HL-60/S4 treated with phorbol 12-myristate 13-acetate at 8.2 ng/mL for 4 days and 3 days (cell line): Measurements from ENCODE around the gene FMN1.

ENCODE experiments used
- in situ Hi-C: fragments of 300-500 bp; cut with MboI; formaldehyde crosslinking; loops from 2 replicates; pipeline ENCODE4 v1.15.0; 2022; ENCODE audit warnings: low sequenced_read_pairs

The FMN1 gene

GRCh38 chr15:33158366-33158765, 36.1 kb downstream of the FMN1 start:
- in situ Hi-C loops = no loop called here

GRCh38 chr15:33157371-33158037, 37.0 kb downstream of the FMN1 start:
- in situ Hi-C loops = no loop called here

DNA sequence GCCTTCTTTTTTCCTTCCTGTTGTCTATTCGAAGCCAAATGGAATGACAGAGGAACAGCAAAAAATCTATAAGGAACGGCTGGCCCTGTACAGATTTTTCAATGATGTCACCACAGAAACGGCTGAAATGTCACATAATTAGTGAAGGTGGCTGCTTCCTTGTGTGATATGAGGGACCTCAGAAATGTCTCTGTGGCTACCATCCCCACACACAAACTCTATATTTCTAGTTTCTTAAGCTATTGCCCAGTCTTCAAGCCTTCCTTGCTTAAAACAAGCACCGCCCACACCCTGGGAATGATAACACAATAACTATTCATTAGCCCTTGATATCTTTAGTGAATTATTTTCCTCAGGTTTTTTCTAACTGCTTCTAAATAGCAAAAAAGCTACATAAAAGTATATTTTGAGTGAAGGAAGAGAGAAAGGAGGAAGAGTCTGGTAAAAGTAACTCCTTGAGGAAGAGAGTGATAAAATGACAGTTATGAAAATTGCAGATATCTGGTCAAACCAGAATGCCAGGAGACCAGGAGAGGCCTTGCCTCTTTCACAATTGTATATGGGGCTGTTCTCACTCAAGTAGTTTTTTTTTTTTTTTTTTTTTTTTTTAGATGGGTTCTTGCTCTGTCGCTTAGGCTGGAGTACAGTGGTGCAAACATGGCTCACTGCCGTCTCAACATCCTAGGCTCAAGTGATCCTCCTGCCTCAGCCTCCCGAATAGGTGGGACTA, 38.7 kb downstream of the FMN1 start:
- in situ Hi-C loops = no loop called here

DNA sequence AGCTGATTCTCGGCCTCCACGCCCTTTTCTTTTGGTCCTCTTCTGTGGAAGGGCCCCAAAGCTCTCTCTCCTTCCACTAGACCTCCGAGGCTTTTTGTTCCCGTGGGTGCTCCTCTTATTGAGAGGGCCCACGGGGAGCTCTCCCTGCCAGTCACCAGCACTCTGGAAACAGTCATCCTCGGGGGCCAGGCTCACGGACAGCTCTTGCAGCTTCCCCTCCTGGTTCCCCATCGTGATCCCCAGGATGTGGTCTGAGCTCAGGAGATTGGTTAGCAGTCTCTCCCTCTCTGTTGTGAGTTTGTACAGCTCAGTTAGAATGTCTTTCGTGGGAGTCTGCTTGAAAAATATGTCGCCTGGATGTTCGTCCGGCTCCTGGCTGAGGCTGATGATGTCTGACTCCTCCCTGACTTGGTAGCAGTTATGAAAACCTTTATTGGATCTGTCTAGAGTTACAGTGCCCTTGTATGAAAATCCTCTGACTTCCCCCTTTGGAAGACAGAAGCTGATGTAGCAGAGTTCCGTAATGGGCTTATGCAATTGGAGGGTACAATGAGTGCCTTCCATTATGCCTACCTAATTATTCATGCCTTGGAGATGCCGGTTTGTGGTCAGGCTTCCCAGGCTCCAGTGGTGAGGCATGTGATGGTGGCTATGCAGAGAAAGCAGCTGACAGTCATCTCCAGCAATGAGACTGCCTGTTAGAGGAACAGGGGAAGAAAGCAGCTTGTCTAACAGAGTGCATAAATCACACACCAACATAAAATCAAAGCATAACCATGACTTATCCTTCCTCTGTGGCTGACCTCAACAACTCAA, 40.0 kb downstream of the FMN1 start:
- in situ Hi-C loops = no loop called here

DNA sequence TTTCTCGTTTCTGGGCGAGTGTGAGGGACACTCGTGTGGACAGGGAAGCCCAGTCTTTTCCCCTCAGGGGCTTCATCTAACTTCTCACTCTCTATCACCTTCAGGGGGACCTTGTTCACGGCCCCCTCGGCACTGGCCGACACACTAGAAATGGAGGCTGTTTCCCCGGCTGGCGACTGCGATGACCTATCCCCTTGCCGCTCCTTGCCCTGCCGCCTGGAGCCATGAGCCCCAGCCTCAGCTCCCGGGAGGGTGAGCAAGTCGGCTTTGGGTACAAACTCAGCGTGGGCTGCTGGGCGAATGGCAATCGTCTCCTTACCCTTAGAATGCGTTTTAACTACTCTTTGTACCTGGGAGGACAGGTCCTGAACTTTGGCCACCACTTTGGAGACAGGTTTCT, 41.0 kb downstream of the FMN1 start:
- in situ Hi-C loops = no loop called here

GRCh38 chr15:33152502-33153109, 41.9 kb downstream of the FMN1 start:
- in situ Hi-C loops = no loop called here

GRCh38 chr15:33150971-33151370, 43.5 kb downstream of the FMN1 start:
- in situ Hi-C loops = no loop called here

DNA sequence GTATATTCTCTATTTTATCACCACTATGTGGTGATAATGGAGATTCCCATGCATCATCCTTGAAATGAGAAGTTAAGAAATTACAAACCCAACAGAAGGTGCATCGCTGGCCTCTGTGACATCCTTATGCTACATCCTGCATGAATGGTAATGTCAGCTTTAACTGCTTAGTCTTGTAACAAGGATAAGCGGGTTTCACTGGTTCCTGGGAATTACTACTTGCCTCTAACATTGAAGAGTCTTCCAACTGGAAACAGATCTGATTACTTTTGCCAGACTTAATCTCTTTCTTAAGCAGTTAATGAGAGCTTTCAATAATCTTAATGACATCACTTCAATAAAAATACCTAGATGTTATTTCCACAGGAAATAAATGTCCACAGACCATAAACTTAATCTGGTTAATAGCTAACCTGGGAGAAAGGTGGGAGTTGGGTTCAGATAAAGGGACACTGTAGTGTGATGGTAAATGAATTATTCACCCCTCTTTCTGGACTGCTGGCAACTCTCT, 44.0 kb downstream of the FMN1 start:
- in situ Hi-C loops = no loop called here

DNA sequence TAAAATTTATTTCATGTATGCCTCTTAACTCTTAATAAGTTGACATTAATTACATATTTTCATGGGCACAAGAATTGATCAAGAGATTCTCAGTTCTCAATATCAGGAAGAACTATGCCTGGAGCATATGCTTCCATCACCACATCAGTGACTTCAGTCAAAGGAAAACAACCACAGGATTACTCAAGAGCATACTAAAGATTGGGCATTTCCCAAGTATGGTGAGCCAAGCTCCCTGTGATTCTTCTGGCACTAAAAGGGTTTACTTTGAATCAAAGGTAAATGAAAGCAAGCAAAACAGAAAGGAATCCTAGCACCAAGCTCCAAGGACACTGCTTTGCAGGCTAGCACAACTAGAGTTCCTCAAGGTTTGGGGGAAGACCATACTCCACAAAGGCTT, 44.6 kb downstream of the FMN1 start:
- in situ Hi-C loops = no loop called here

DNA sequence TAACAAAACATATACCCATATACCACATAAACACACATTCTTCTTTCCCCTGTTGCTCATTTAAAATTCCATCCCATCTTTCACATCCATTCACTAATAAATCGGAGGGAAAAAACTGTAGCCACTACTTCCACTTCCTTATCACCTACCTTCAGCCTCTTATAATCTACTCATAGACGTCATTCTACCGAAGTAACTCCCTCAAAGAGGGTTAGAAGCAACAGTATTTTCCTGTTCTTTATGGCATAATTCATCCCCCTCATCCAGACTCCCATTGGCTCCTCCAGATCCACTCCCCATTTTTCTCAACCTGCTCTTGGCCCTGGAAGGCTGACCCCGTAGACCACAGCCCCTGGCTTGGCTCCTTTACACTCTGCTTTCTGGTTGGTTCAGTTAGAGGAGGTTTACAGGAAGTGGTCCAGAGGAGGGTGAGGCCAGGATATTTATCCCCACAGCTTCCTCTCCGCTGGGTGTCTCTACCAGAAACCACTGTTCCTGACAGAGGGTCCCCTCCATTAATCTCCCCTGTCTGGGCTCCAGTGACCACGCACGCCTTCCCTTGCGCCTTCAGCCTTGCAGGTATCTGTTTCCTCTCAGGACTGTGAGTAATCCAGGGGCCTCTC, 46.3 kb downstream of the FMN1 start:
- in situ Hi-C loops = no loop called here

GRCh38 chr15:33146051-33146450, 48.5 kb downstream of the FMN1 start:
- in situ Hi-C loops = no loop called here

- in situ Hi-C loops = no loop called here
Measured at GRCh38 chr15:33145447-33145846, 49.1 kb downstream of the FMN1 start.

- in situ Hi-C loops = no loop called here
Measured at GRCh38 chr15:33142708-33143107, 51.8 kb downstream of the FMN1 start.

DNA sequence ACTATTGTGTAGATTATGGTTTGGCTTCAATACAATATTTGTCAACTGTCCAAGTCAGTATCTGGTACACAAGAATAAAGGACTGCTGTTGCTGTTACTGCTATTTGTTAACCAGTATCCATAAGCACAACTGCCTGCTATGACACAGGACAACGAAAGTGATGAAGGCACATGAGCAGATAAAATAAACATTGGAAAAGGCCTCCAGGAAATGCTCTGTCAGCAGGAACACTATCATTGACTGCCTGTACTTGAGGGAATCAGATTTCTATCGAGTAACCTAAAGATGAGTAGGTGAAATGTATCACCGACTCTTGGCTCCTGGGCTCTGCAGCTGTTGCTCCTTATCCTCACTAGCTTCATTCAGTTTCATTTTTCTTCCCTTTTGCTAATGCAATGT, 56.5 kb downstream of the FMN1 start:
- in situ Hi-C loops = no loop called here

- in situ Hi-C loops = no loop called here
Measured at GRCh38 chr15:33137101-33137500, 57.4 kb downstream of the FMN1 start.

- in situ Hi-C loops = no loop called here
Measured at GRCh38 chr15:33136353-33136752, 58.2 kb downstream of the FMN1 start.

- in situ Hi-C loops = no loop called here
Measured at GRCh38 chr15:33135355-33135781, 59.1 kb downstream of the FMN1 start.

- in situ Hi-C loops = no loop called here
Measured at GRCh38 chr15:33132722-33133345, 61.7 kb downstream of the FMN1 start.

DNA sequence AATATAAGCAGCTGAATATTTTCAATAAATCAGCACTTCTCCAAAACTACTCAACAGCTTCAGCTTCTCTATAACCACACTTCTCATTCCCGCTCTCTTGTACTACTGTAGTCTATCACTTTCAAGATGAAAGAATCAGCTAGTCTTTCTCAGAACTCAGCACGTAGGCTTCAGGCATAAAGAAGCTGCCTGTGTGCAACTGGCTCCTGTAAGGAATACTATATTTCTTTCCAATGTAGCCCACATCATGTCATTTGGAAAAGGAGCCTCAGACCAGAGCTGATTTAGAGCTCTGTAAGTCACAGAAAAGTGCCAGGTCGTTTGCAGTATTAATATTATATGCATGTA, 62.3 kb downstream of the FMN1 start:
- in situ Hi-C loops = no loop called here

DNA sequence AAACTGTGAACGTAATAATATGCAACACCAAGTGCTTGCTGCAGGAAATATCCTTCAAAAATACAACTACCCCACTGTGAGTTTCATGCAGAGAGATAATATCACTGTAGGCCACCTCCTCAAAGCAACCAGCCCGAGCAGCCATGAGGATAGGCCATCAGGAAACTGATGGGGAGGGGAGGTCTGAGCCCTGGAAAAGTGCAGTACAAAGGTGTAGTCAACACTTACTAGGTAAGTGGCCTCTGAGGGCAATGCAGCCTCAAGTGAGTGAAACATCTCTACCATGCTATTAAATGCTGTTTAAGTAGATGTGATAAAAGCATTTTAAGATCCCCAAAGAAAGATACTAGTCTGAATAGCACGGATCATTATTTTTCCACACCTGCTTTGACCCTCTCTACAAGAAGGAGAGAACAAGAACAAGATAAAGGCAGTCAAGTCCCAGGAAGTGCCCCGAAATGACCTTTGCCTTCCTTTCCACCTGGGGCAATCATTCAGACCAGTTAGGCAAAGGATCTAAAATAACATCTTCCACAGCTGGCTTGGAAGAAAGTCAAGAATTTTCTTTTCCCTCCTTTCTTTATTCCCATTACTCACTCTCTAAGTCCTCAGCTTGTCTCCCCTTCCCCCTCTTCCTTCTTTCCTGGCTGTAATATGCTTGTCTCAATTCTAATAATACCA, 62.8 kb downstream of the FMN1 start:
- in situ Hi-C loops = no loop called here
